NCI-H446 treated with DMSO at 0.1 percent for 48 hours (cell line): Measurements from ENCODE around the gene SHROOM2.
"Not testable (repeated sequence)": the region's sequence is repeated elsewhere in the genome, so short reads cannot be mapped to it uniquely, and the experiment has no call there.

ENCODE experiments used
- DNase-seq: peaks from one replicate; lab custom pipeline; 2025; lab: John Stamatoyannopoulos, UW

Gene SHROOM2, protein sequence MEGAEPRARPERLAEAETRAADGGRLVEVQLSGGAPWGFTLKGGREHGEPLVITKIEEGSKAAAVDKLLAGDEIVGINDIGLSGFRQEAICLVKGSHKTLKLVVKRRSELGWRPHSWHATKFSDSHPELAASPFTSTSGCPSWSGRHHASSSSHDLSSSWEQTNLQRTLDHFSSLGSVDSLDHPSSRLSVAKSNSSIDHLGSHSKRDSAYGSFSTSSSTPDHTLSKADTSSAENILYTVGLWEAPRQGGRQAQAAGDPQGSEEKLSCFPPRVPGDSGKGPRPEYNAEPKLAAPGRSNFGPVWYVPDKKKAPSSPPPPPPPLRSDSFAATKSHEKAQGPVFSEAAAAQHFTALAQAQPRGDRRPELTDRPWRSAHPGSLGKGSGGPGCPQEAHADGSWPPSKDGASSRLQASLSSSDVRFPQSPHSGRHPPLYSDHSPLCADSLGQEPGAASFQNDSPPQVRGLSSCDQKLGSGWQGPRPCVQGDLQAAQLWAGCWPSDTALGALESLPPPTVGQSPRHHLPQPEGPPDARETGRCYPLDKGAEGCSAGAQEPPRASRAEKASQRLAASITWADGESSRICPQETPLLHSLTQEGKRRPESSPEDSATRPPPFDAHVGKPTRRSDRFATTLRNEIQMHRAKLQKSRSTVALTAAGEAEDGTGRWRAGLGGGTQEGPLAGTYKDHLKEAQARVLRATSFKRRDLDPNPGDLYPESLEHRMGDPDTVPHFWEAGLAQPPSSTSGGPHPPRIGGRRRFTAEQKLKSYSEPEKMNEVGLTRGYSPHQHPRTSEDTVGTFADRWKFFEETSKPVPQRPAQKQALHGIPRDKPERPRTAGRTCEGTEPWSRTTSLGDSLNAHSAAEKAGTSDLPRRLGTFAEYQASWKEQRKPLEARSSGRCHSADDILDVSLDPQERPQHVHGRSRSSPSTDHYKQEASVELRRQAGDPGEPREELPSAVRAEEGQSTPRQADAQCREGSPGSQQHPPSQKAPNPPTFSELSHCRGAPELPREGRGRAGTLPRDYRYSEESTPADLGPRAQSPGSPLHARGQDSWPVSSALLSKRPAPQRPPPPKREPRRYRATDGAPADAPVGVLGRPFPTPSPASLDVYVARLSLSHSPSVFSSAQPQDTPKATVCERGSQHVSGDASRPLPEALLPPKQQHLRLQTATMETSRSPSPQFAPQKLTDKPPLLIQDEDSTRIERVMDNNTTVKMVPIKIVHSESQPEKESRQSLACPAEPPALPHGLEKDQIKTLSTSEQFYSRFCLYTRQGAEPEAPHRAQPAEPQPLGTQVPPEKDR (N-terminal part only)

GRCh38 chrX:9785944-9786797 lies at the start of gene SHROOM2:
Gene SHROOM2 (plus strand): TSS chrX:9786429. CDS start chrX:9786546, 117 bp downstream.
- DNase-seq, result no peak

DNA sequence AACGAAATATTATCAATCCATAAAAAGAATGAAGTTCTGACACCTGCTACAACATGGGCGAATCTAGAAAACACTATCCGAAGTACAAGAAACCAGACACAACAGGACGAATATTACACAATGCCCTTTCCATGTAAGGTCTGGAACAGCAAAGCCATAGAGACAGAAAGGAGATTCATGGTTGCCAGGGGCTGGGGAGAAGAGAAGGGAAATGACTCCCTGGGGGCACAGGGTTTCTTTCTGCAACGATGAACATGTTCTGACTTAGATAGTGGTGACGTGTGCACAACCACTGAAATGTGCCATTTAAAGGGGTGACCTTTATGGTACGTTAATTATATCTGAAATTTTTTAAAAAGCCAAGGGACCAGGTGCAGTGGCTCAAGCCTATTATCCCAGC lies 48.9 kb upstream of the SHROOM2 start:
- no peak for DNase-seq

- DNase-seq, result no peak
Observed at GRCh38 chrX:9738151-9738550, 48.1 kb upstream of the SHROOM2 start.

- no peak for DNase-seq
Observed at GRCh38 chrX:9739130-9739529, 47.1 kb upstream of the SHROOM2 start.

GRCh38 chrX:9745417-9746115 lies 40.7 kb upstream of the SHROOM2 start:
- no peak for DNase-seq

- no peak for DNase-seq
Observed at GRCh38 chrX:9746148-9746888, 39.9 kb upstream of the SHROOM2 start.

DNA sequence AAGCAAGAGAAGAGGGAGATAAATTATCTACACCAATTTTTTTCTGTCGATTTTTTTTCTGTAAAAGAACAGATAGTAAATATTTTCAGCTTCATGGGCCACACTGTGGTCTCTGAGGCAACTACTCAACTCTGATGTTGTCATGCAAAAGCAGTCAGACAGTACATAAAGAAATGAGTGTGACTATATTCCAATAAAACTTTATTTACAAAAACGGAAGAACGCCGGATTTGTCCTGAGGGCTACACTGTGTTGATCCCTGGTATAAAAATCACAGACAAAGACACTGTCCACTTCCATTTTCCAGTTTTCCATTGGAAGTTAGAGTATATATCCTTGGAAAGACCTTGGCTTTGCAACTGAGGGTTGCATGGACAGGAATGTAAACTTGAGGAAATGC lies 38.6 kb upstream of the SHROOM2 start:
- no peak for DNase-seq

- no peak for DNase-seq
Observed at GRCh38 chrX:9749146-9749692, 37.0 kb upstream of the SHROOM2 start.

DNA sequence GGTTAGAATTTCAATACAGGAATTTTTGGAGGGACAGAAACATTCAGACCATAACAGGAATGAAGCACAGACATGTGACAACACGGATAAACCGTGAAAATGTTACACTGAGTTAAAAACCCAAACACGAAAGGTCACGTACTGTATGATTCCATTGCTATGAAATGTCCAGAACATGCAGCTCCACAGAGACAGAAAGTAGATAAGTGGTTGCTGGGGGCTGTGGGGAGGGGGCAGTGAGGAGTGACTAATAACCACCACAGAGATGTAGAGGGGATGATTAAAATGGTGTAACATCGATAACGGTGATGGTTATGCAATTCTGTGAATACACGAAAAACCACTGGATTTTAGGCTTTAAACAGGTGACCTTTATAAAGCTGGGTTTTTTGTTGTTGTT lies 28.9 kb upstream of the SHROOM2 start:
- no peak for DNase-seq

GRCh38 chrX:9758021-9758638 lies 28.1 kb upstream of the SHROOM2 start:
- DNase-seq, result no peak

DNA sequence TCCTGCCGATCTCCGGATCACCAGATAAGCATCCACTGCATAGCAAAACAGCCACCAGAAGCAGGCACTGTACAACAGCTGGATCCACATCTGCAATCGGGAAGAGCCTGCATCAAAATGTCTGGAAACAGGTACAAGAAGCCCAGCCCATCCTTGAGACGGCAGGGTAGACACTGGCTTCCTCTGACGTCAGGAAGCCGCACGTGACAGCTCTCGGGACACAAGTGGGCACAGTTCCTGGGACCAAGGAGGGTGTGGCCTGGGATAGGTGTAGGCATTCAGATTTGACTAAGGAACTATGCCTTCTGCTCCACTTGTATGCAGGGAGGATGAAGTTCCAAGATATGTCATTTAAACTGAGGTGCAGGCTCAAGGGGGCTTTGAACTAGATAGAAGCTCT lies 26.9 kb upstream of the SHROOM2 start:
- no peak for DNase-seq

- no peak for DNase-seq
Observed at GRCh38 chrX:9765072-9765736, 21.0 kb upstream of the SHROOM2 start.

- DNase-seq, result no peak
Observed at GRCh38 chrX:9765737-9766097, 20.5 kb upstream of the SHROOM2 start, which contains the start of gene GPR143. Gene GPR143 (minus strand): TSS chrX:9765847. CDS start chrX:9765817, 30 bp downstream.

DNA sequence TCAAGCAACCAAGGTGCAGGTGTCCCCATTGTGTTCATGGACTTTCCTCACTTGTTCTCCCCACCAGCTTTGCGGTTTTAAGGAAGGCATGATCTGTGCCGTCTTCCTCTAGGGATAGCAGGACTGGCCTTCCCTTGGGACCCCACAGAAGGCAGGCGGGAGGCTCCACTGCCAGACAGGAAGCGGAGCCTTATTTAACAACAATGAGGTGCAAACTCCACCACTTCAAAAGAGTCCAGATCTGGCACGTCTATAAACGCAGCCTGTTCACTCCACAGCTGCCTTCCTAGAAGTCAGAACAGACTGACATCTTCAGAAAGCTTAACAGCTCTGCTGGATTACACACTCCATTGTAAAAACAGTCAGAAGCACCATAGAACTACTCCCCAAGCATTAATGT lies 18.9 kb upstream of the SHROOM2 start:
- no peak for DNase-seq

- not testable (repeated sequence) for DNase-seq
Observed at GRCh38 chrX:9768321-9768839, 17.8 kb upstream of the SHROOM2 start.

- no peak for DNase-seq
Observed at GRCh38 chrX:9770319-9770718, 15.9 kb upstream of the SHROOM2 start.

DNA sequence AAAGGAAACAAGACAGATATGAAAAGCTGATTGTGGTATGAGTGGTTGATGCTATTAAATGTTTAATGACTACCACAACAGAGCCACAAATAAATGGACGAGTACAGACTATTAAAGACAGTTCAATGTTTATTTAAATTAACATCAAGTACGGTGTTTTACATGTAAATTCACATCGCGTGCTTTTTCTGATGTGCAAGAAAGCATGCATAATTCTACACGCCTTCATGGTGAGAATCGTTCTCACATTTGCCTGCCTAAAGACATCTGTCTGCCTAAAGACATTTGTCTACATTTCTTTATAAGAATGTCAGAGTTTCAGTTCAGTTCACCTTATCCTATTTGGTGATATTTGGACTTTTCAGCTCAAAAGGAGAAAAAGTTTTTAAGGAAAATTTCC lies 13.3 kb upstream of the SHROOM2 start:
- DNase-seq, result no peak

DNA sequence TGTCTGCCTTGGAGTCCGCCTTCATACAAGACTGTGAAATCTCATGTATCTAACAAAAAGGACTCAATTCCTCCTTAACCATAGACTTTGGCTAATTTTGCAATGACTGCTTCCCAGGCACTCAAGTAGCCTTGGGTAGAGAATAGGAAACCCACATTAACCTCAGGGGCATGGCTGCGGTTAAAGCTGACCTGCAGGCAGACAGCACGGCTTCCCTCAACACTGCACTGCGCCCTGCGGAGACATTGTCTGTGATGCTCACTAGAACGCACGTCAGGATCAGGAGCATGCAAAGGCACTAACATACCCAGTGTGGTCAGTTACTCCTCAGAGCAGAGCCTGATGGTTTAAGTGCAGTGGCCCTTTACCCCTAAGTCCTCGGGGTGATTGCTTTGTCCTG lies 10.3 kb upstream of the SHROOM2 start:
- no peak for DNase-seq
